Measurements from ENCODE around the gene CASP3. TPM values are rescaled to one million over a fixed set of nuclear protein-coding genes. Genes with fewer than 3 reads are reported as not detected.

The CASP3 gene
- total RNA-seq, 1 experiment from 2014 or later: 11.4 TPM

GRCh38 chr4:184636144-184636543 is 13.1 kb downstream of the CASP3 start:
- peaks cover 4% of the 10 kb centered on the region; the same call in 1 of the 2 replicates for H3K79me2 ChIP-seq (ENCODE audit: insufficient read depth, low read length)
- intact Hi-C loops (cut with micrococcal nuclease): no loop called here
- no TSS peak for BruUV-seq (replicated peaks)
- no peak overlapping the region for H3K4me2 ChIP-seq (ENCODE audit: low read length)
- H2AFZ ChIP-seq (ENCODE audit: low read depth, low read length, poor library complexity, severe bottlenecking): no peak overlapping the region
- TF ChIP-seq EZH2 (IDR thresholded peaks at IDR 0.05): no peak
- no peak for TF ChIP-seq SRF (IDR thresholded peaks at IDR 0.05; ENCODE audit: low read depth)
- TF ChIP-seq EGR1 (IDR thresholded peaks at IDR 0.05; ENCODE audit: low read depth): no peak
- TF ChIP-seq ZFX (IDR thresholded peaks at IDR 0.05): no peak
- no peak for TF ChIP-seq CEBPB (IDR thresholded peaks at IDR 0.05; ENCODE audit: low read depth)
- no peak for TF ChIP-seq POLR2AphosphoS5 (IDR thresholded peaks at IDR 0.05; ENCODE audit: low read depth, low read length)
- no peak for TF ChIP-seq ZNF274 (IDR thresholded peaks at IDR 0.05; ENCODE audit: low read depth, low read length)
- no peak for TF ChIP-seq ELF1 (IDR thresholded peaks at IDR 0.05; ENCODE audit: borderline replicate concordance, low read depth)
- TF ChIP-seq REST (IDR thresholded peaks at IDR 0.05; ENCODE audit: low read depth): no peak
- no peak for TF ChIP-seq SIN3A (IDR thresholded peaks at IDR 0.05; ENCODE audit: low read depth)
- no peak for TF ChIP-seq FOSL1 (IDR thresholded peaks at IDR 0.05; ENCODE audit: low read depth)
- no peak for TF ChIP-seq ZBTB33 (IDR thresholded peaks at IDR 0.05; ENCODE audit: extremely low read depth, insufficient replicate concordance, low read length)
- TF ChIP-seq JUND (IDR thresholded peaks at IDR 0.05): no peak
- no peak for TF ChIP-seq POLR2A (IDR thresholded peaks at IDR 0.05; ENCODE audit: borderline replicate concordance, extremely low read depth, insufficient read depth, insufficient read length)
- TF ChIP-seq SP1 (IDR thresholded peaks at IDR 0.05; ENCODE audit: low read depth): no peak
- TF ChIP-seq EZH2phosphoT487 (IDR thresholded peaks at IDR 0.05; ENCODE audit: borderline replicate concordance): no peak
- TF ChIP-seq CBX3 (IDR thresholded peaks at IDR 0.05; ENCODE audit: low read depth): no peak
- no peak for TF ChIP-seq RAD21 (IDR thresholded peaks at IDR 0.05; ENCODE audit: low read depth)
- no peak for TF ChIP-seq MAX (IDR thresholded peaks at IDR 0.05)
- no peak for TF ChIP-seq ATF3 (IDR thresholded peaks at IDR 0.05)
- H3K4me3 ChIP-seq (replicated peaks in 1 of 2; ENCODE audit: low read depth in 1 of 2, low read length in 2 of 2): no peak overlapping the region
- ChIA-PET RAD21 (ENCODE audit: low non-redundant PET in 1 of 2, low total read pairs in 2 of 2, uncharacterized antibody in 2 of 2, unreplicated experiment in 2 of 2) (no interaction called here), POLR2A (no interaction called here), CTCF (no interaction called here)
- no peaks in the 10 kb centered on the region for H3K4me1 ChIP-seq (ENCODE audit: control insufficient read depth in 1 of 2, insufficient read depth in 2 of 2, low read length in 2 of 2)
- no peaks in the 10 kb centered on the region for H3K9me3 ChIP-seq (ENCODE audit: control insufficient read depth in 1 of 2, insufficient read depth in 1 of 2, low read depth in 1 of 2, low read length in 2 of 2)
- no peak overlapping the region for H3K27ac ChIP-seq (ENCODE audit: low read depth, low read length)
- H3K36me3 ChIP-seq (ENCODE audit: control insufficient read depth in 1 of 2, insufficient read depth in 2 of 2, low read length in 2 of 2): no peaks in the 10 kb centered on the region; a peak in 1 of 4 replicates
- DNase-seq (ENCODE audit: low read depth, low spot score): no peak
- ATAC-seq: no peak
- H3K9ac ChIP-seq (ENCODE audit: low read length): no peak overlapping the region
- H3K27me3 ChIP-seq (ENCODE audit: insufficient read depth, low read length): no peaks in the 10 kb centered on the region
- no peaks in the 10 kb centered on the region for H3K9me2 ChIP-seq (ENCODE audit: insufficient read depth)
- H4K20me1 ChIP-seq (ENCODE audit: insufficient read depth): no peaks in the 10 kb centered on the region

Data from HCT116 (cell line).